Hepatocyte (in vitro differentiated cells): ENCODE measurements around the gene PTAR1.

ENCODE experiments used
- CTCF ChIP-seq: fragments of 200-600 bp; sonication (generic); IDR thresholded peaks from 2 replicates; pipeline ENCODE4 v1.5.1; 2016; ENCODE audit warnings: antibody characterized with exemption, mild to moderate bottlenecking; ENCODE audit not compliant: poor library complexity
- EZH2 ChIP-seq: fragments of 200-600 bp; sonication (generic); IDR thresholded peaks from 2 replicates; pipeline ENCODE4 v1.6.1; 2016; ENCODE audit warnings: antibody characterized with exemption, mild to moderate bottlenecking, borderline replicate concordance
- EZH2phosphoT487 ChIP-seq: fragments of 200-600 bp; sonication (generic); IDR thresholded peaks from one replicate; pipeline ENCODE4 v1.6.1; 2018; ENCODE audit warnings: antibody characterized with exemption, mild to moderate bottlenecking, low read depth, moderate library complexity; ENCODE audit not compliant: unreplicated experiment, severe bottlenecking

- no peak for TF ChIP-seq CTCF
- no peak for TF ChIP-seq EZH2
- no peak for TF ChIP-seq EZH2phosphoT487
Measured at GRCh38 chr9:69697475-69697874, 62.3 kb downstream of the PTAR1 start.
